Measurements from ENCODE around the gene LYPLA2.

LYPLA2 gene

GRCh38 chr1:23837908-23838307 lies 47.0 kb downstream of the LYPLA2 start:
- no peak for DNase-seq (ENCODE audit: low spot score)

GRCh38 chr1:23838401-23838866 lies 47.5 kb downstream of the LYPLA2 start:
- DNase-seq (ENCODE audit: low spot score) = peak; percentile 53

- DNase-seq (ENCODE audit: low spot score) = no peak
Observed at GRCh38 chr1:23843644-23844043, 52.7 kb downstream of the LYPLA2 start.
